Liver (tissue), 9 donors: ENCODE results near the gene ATP1A3. TPM values are rescaled to one million over a fixed set of nuclear protein-coding genes. Genes with fewer than 3 reads are reported as not detected.
A peak's percentile ranks its signal among the peaks of the same experiment; 100 is the strongest.

Source experiments
- DNase-seq: peaks from one replicate; pipeline ENCODE4 v3.0.0-alpha.2; 2017; ENCODE audit warnings: low spot score
- H3K27ac ChIP-seq, 2 donors: one replicate each; pipeline ENCODE4 v1.7.0; 2013; ENCODE audit warnings: inconsistent platforms in 2 of 2, low read length in 2 of 2, control low read depth in 1 of 2, low read depth in 1 of 2, mild to moderate bottlenecking in 1 of 2
- H3K27me3 ChIP-seq, 4 donors: one replicate each; pipeline versions ENCODE4 v1.6.1 to v1.7.0; 2013; ENCODE audit warnings: low read length in 3 of 4, inconsistent platforms in 1 of 4, mild to moderate bottlenecking in 1 of 4, moderate library complexity in 1 of 4; ENCODE audit not compliant: control insufficient read depth in 4 of 4, insufficient read depth in 4 of 4
- H3K36me3 ChIP-seq, 4 donors: one replicate each; pipeline versions ENCODE4 v1.6.1 to v1.7.0; 2013; ENCODE audit warnings: low read length in 3 of 4, mild to moderate bottlenecking in 3 of 4, low read depth in 1 of 4, moderate library complexity in 1 of 4; ENCODE audit not compliant: control insufficient read depth in 4 of 4, insufficient read depth in 3 of 4
- H3K4me1 ChIP-seq, 4 donors: one replicate each; pipeline versions ENCODE4 v1.6.1 to v1.7.0; 2013; ENCODE audit warnings: low read length in 3 of 4, mild to moderate bottlenecking in 3 of 4, moderate library complexity in 1 of 4; ENCODE audit not compliant: control insufficient read depth in 4 of 4, insufficient read depth in 4 of 4
- H3K4me3 ChIP-seq, 3 donors: one replicate each; pipeline versions ENCODE4 v1.6.1 to v1.7.0; 2013; ENCODE audit warnings: low read length in 3 of 3, control low read depth in 1 of 3, low read depth in 1 of 3, mild to moderate bottlenecking in 1 of 3
- H3K9ac ChIP-seq, 2 donors: one replicate each; pipeline ENCODE4 v1.7.0; 2013; ENCODE audit warnings: low read length in 2 of 2, mild to moderate bottlenecking in 2 of 2, moderate library complexity in 2 of 2, control low read depth in 1 of 2, low read depth in 1 of 2
- H3K9me3 ChIP-seq, 4 donors: one replicate each; pipeline versions ENCODE4 v1.6.1 to v1.7.0; 2013; ENCODE audit warnings: low read length in 3 of 4; ENCODE audit not compliant: control insufficient read depth in 4 of 4
- GABPA ChIP-seq, 2 donors: IDR thresholded peaks in 1 of 2; conservative IDR thresholded peaks in 1 of 2; 2 replicates each; pipeline ENCODE4 v1.6.1; 2016; ENCODE audit warnings: antibody characterized with exemption in 2 of 2, mild to moderate bottlenecking in 1 of 2, moderate library complexity in 1 of 2
- HNF4A ChIP-seq, 2 donors: conservative IDR thresholded peaks; 2 replicates each; pipeline ENCODE4 v1.6.1; 2016; ENCODE audit warnings: antibody characterized with exemption in 2 of 2, mild to moderate bottlenecking in 2 of 2
- JUND ChIP-seq, 2 donors: IDR thresholded peaks; 2 replicates each; pipeline ENCODE4 v1.6.1; 2016; ENCODE audit warnings: antibody characterized with exemption in 2 of 2
- NR2F2 ChIP-seq: IDR thresholded peaks from 2 replicates; pipeline ENCODE4 v1.6.1; 2016; ENCODE audit warnings: antibody characterized with exemption
- RAD21 ChIP-seq, 2 donors: IDR thresholded peaks; 2 replicates each; pipeline ENCODE4 v1.6.1; 2016; ENCODE audit warnings: antibody characterized with exemption in 2 of 2, mild to moderate bottlenecking in 2 of 2
- REST ChIP-seq: IDR thresholded peaks from 2 replicates; pipeline ENCODE4 v1.6.1; 2016; ENCODE audit warnings: antibody characterized with exemption, mild to moderate bottlenecking
- RXRA ChIP-seq, 2 donors: IDR thresholded peaks; 2 replicates each; pipeline ENCODE4 v1.6.1; 2017 to 2018; ENCODE audit warnings: antibody characterized with exemption in 2 of 2, mild to moderate bottlenecking in 1 of 2
- TAF1 ChIP-seq: conservative IDR thresholded peaks from 2 replicates; pipeline ENCODE4 v1.6.1; 2016; ENCODE audit warnings: antibody characterized with exemption, mild to moderate bottlenecking
- WGBS: extraction: QIAGEN DNeasy Blood & Tissue Kit; methylation state at CpG from one replicate; pipeline ENCODE4 v1.1.7; 2013; 5-methylcytosine and 5-hydroxymethylcytosine counted together
- polyA plus RNA-seq, 2 donors: library from polyadenylated mRNA; stranded (reverse) in 1 of 2; unstranded in 1 of 2; fragments of 200-250 nt in 1 of 2; fragments of >200 nt in 1 of 2; fragmentation: Nextera tagmentation in 1 of 2; extraction: Ambion mirVana in 1 of 2; gene quantifications; one replicate each; pipeline versions ENCODE4 v1.2.1 to v1.2.3, GENCODE V29; 2013 to 2015
- total RNA-seq, 2 donors: library from RNA; depleted of rRNA; stranded (reverse); fragments of >200 nt; gene quantifications; one replicate each; pipeline ENCODE4 v1.2.3, GENCODE V29; 2014
- TF ChIP-seq, protein P1 (sequence below): IDR thresholded peaks from 2 replicates; pipeline ENCODE4 v1.6.1; 2016; ENCODE audit warnings: antibody characterized with exemption
- donor health status: healthy.
- donor health status: healthy.
- donor health status: healthy.
- donor health status: healthy.
- donor health status: healthy.

Gene ATP1A3
- total and polyA plus RNA-seq, 4 donors = 0.05 to 0.09 (median 0.08) TPM; not detected in 1

DNA sequence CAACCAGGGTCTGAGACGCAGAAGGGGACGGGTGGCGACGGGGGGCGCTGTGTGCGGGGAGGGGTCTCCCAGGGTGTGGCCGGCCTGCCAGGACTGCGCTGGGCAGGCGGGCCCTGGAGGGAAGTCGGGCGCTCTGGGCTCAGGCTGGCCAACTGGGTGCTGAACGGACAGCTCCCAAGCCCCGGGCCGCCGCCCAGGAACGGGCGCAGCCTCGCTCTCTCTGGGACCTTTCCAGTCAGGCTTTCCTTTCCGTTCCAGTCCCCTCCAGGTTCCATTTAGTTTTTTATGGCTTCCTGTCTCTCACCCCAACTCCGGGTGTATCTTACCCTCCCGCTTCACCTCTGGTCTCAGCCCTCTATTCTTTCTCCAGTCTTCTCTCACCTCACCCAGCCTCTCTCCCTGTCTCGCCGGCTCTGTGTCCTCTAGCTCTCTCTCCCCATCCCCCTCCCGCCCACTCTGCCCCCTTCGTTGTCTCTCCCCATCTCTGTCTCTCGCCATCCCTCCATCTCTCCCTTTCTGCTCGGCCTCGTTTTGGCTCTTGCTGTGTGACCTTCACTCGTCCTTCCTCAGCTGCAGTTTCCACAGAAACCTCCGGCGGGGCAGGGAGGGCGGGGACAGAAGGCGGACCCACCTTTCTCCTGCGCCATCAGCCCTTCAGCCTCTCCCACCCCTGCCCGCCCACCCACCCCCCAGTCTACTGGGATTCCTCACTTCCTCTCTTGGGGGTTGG lies 3.3 kb upstream of the ATP1A3 start:
- 3% methylated on average over 35 of the region's 35 CpGs for WGBS
- Histone ChIP-seq H3K27ac (no peak overlapping the region), H3K9ac (no peak overlapping the region), H3K36me3 (no peaks in the 10 kb centered on the region), H3K27me3 (peaks cover 8 to 26% (median 12%) of the 10 kb centered on the region in 4 donors), H3K9me3 (no peaks in the 10 kb centered on the region), H3K4me3 (no peak overlapping the region), H3K4me1 (peaks cover 0 to 6% (median 3%) of the 10 kb centered on the region in 4 donors)
- peak; percentile 98 for TF ChIP-seq REST
- TF ChIP-seq, protein P1, sequence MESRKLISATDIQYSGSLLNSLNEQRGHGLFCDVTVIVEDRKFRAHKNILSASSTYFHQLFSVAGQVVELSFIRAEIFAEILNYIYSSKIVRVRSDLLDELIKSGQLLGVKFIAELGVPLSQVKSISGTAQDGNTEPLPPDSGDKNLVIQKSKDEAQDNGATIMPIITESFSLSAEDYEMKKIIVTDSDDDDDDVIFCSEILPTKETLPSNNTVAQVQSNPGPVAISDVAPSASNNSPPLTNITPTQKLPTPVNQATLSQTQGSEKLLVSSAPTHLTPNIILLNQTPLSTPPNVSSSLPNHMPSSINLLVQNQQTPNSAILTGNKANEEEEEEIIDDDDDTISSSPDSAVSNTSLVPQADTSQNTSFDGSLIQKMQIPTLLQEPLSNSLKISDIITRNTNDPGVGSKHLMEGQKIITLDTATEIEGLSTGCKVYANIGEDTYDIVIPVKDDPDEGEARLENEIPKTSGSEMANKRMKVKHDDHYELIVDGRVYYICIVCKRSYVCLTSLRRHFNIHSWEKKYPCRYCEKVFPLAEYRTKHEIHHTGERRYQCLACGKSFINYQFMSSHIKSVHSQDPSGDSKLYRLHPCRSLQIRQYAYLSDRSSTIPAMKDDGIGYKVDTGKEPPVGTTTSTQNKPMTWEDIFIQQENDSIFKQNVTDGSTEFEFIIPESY = no peak
- DNase-seq = peak; percentile 46

GRCh38 chr19:41995959-41996797 lies 2.1 kb upstream of the ATP1A3 start:
- Histone ChIP-seq H3K27me3 (peaks cover 7 to 23% (median 11%) of the 10 kb centered on the region in 4 donors), H3K4me3 (no peak overlapping the region), H3K9ac (no peak overlapping the region), H3K4me1 (peaks cover 0 to 6% (median 3%) of the 10 kb centered on the region in 4 donors), H3K9me3 (no peaks in the 10 kb centered on the region), H3K36me3 (no peaks in the 10 kb centered on the region), H3K27ac (no peak overlapping the region)
- TF ChIP-seq HNF4A (conservative IDR thresholded peaks at IDR 0.05) (no peak), GABPA (IDR thresholded peaks at IDR 0.05 in 1 of 2, conservative IDR thresholded peaks at IDR 0.05 in 1 of 2) (no peak), RXRA (IDR thresholded peaks at IDR 0.05) (no peak), TAF1 (no peak), JUND (IDR thresholded peaks at IDR 0.05) (no peak), RAD21 (IDR thresholded peaks at IDR 0.05) (no peak), NR2F2 (no peak)
- no peak for DNase-seq
- WGBS = 35% methylated on average over 12 of the region's 12 CpGs
